GM23338 (cell line): ENCODE measurements around the gene PKM. TPM values are rescaled to one million over a fixed set of nuclear protein-coding genes. Genes with fewer than 3 reads are reported as not detected.
A peak's percentile ranks its signal among the peaks of the same experiment; 100 is the strongest.

Experiments
- ATAC-seq: fragments of 200-7000 bp; cut with Tn5 transposase; 3 replicates; pipeline ENCODE4 v1.9.1; 2020
- DNase-seq: peaks from one replicate; pipeline ENCODE4 v3.0.0-alpha.2; 2015; ENCODE audit warnings: low spot score
- H2AFZ ChIP-seq: fragments of 200-600 bp; sonication (generic); 2 replicates; pipeline ENCODE4 v1.8.0; 2016; ENCODE audit warnings: antibody characterized with exemption, mild to moderate bottlenecking, moderate library complexity
- H3F3A ChIP-seq: fragments of 200-600 bp; sonication (generic); replicated peaks from 2 replicates; pipeline ENCODE4 v1.8.0; 2017; ENCODE audit warnings: antibody characterized with exemption, mixed run types, low read depth
- H3K27ac ChIP-seq: fragments of 200-600 bp; sonication (generic); 2 replicates; pipeline ENCODE4 v1.6.1; 2016; ENCODE audit warnings: low read depth
- H3K27me3 ChIP-seq: fragments of 200-600 bp; sonication (generic); 2 replicates; pipeline ENCODE4 v1.8.0; 2016; ENCODE audit warnings: mild to moderate bottlenecking, mixed run types, moderate library complexity; ENCODE audit not compliant: insufficient read depth
- H3K36me3 ChIP-seq: fragments of 200-600 bp; sonication (generic); 2 replicates; pipeline ENCODE4 v1.8.0; 2016; ENCODE audit warnings: mild to moderate bottlenecking; ENCODE audit not compliant: insufficient read depth
- H3K4me1 ChIP-seq: fragments of 200-600 bp; sonication (generic); 2 replicates; pipeline ENCODE4 v1.8.0; 2016; ENCODE audit warnings: mild to moderate bottlenecking, moderate library complexity; ENCODE audit not compliant: insufficient read depth
- H3K4me2 ChIP-seq: fragments of 200-600 bp; sonication (generic); 2 replicates; pipeline ENCODE4 v1.7.1; 2017; ENCODE audit warnings: mixed run types
- H3K4me3 ChIP-seq: fragments of 200-600 bp; sonication (generic); 2 replicates; pipeline ENCODE4 v1.6.1; 2016; ENCODE audit warnings: mixed run types
- H3K79me2 ChIP-seq: fragments of 200-600 bp; sonication (generic); replicated peaks from 2 replicates; pipeline ENCODE4 v1.8.0; 2017; ENCODE audit warnings: mild to moderate bottlenecking; ENCODE audit not compliant: insufficient read depth
- H3K9me2 ChIP-seq: fragments of 200-600 bp; sonication (generic); 2 replicates; pipeline ENCODE4 v1.8.0; 2017; ENCODE audit not compliant: insufficient read depth
- H4K20me1 ChIP-seq: fragments of 200-600 bp; sonication (generic); replicated peaks from 2 replicates; pipeline ENCODE4 v1.8.0; 2017; ENCODE audit warnings: mild to moderate bottlenecking; ENCODE audit not compliant: insufficient read depth
- H3K27ac Mint-ChIP-seq: 2 replicates; pipeline ENCODE4 v1.8.0; 2020; ENCODE audit warnings: inconsistent platforms, mild to moderate bottlenecking, moderate library complexity, mixed read lengths
- H3K27me3 Mint-ChIP-seq: 3 replicates; pipeline ENCODE4 v1.8.0; 2022; ENCODE audit warnings: low read depth, mild to moderate bottlenecking, moderate library complexity, mixed read lengths, inconsistent platforms; ENCODE audit not compliant: insufficient read depth, poor library complexity
- H3K36me3 Mint-ChIP-seq: 3 replicates; pipeline ENCODE4 v1.8.0; 2021; ENCODE audit warnings: low read depth, mild to moderate bottlenecking, inconsistent platforms, moderate library complexity, mixed read lengths
- H3K4me1 Mint-ChIP-seq: 3 replicates; pipeline ENCODE4 v1.8.0; 2020; ENCODE audit warnings: mild to moderate bottlenecking, inconsistent platforms, mixed read lengths
- H3K4me3 Mint-ChIP-seq: 3 replicates; pipeline ENCODE4 v1.8.0; 2021; ENCODE audit warnings: moderate library complexity, mild to moderate bottlenecking, inconsistent platforms, mixed read lengths
- H3K9me3 Mint-ChIP-seq: 3 replicates; pipeline ENCODE4 v1.8.0; 2020; ENCODE audit warnings: moderate library complexity, mild to moderate bottlenecking, inconsistent platforms, mixed read lengths
- CREB1 ChIP-seq: fragments of 250-450 bp; sonication (Bioruptor Pico); IDR thresholded peaks from 2 replicates; pipeline ENCODE4 v1.5.0; 2020; ENCODE audit warnings: low read depth, mild to moderate bottlenecking, moderate library complexity
- EZH2 ChIP-seq: fragments of 200-600 bp; sonication (generic); IDR thresholded peaks from one replicate; pipeline ENCODE4 v1.8.0; 2017; ENCODE audit warnings: antibody characterized with exemption, mild to moderate bottlenecking, low read depth; ENCODE audit not compliant: unreplicated experiment
- JUNB ChIP-seq: IDR thresholded peaks from one replicate; pipeline ENCODE4 v1.6.1; 2016; ENCODE audit warnings: antibody characterized with exemption; ENCODE audit not compliant: unreplicated experiment
- NANOG ChIP-seq: IDR thresholded peaks from 2 replicates; pipeline ENCODE4 v1.6.1; 2016; ENCODE audit warnings: antibody characterized with exemption, borderline replicate concordance
- POLR2AphosphoS5 ChIP-seq: IDR thresholded peaks from 2 replicates; pipeline ENCODE4 v1.6.1; 2016; ENCODE audit warnings: antibody characterized with exemption, low read depth
- STAT1 ChIP-seq: IDR thresholded peaks from one replicate; pipeline ENCODE4 v1.6.1; 2016; ENCODE audit warnings: antibody characterized with exemption; ENCODE audit not compliant: unreplicated experiment
- ZNF114 ChIP-seq: fragments of 250-450 bp; sonication (Bioruptor Pico); IDR thresholded peaks from 2 replicates; pipeline ENCODE4 v1.5.0; 2020; ENCODE audit warnings: mild to moderate bottlenecking, moderate library complexity
- polyA plus RNA-seq: library from polyadenylated mRNA; unstranded; fragments of >200 nt; fragmentation: Nextera tagmentation; extraction: Ambion mirVana; gene quantifications from 2 replicates; pipeline ENCODE4 v1.2.1, GENCODE V29; 2016
- total RNA-seq: library from RNA; depleted of rRNA; stranded (reverse); fragments of >200 nt; shearing (Covaris generic); gene quantifications from 2 replicates; pipeline ENCODE4 v1.2.3, GENCODE V29; 2014
- TF ChIP-seq, protein P1 (sequence below): IDR thresholded peaks from one replicate; pipeline ENCODE4 v1.6.1; 2018; ENCODE audit warnings: antibody characterized with exemption; ENCODE audit not compliant: unreplicated experiment
- TF ChIP-seq, protein P2 (sequence below): IDR thresholded peaks from 2 replicates; pipeline ENCODE4 v1.6.1; 2016; ENCODE audit warnings: antibody characterized with exemption
- TF ChIP-seq, protein P3 (sequence below): fragments of 250-450 bp; sonication (Bioruptor Pico); IDR thresholded peaks from 2 replicates; pipeline ENCODE4 v1.5.0; 2020; ENCODE audit warnings: mild to moderate bottlenecking, moderate library complexity

Gene PKM
- total and polyA plus RNA-seq, 2 experiments from 2014 or later = 432 to 1,137 TPM

- TF ChIP-seq, protein P1, sequence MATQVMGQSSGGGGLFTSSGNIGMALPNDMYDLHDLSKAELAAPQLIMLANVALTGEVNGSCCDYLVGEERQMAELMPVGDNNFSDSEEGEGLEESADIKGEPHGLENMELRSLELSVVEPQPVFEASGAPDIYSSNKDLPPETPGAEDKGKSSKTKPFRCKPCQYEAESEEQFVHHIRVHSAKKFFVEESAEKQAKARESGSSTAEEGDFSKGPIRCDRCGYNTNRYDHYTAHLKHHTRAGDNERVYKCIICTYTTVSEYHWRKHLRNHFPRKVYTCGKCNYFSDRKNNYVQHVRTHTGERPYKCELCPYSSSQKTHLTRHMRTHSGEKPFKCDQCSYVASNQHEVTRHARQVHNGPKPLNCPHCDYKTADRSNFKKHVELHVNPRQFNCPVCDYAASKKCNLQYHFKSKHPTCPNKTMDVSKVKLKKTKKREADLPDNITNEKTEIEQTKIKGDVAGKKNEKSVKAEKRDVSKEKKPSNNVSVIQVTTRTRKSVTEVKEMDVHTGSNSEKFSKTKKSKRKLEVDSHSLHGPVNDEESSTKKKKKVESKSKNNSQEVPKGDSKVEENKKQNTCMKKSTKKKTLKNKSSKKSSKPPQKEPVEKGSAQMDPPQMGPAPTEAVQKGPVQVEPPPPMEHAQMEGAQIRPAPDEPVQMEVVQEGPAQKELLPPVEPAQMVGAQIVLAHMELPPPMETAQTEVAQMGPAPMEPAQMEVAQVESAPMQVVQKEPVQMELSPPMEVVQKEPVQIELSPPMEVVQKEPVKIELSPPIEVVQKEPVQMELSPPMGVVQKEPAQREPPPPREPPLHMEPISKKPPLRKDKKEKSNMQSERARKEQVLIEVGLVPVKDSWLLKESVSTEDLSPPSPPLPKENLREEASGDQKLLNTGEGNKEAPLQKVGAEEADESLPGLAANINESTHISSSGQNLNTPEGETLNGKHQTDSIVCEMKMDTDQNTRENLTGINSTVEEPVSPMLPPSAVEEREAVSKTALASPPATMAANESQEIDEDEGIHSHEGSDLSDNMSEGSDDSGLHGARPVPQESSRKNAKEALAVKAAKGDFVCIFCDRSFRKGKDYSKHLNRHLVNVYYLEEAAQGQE = no peak
- TF ChIP-seq, protein P2, sequence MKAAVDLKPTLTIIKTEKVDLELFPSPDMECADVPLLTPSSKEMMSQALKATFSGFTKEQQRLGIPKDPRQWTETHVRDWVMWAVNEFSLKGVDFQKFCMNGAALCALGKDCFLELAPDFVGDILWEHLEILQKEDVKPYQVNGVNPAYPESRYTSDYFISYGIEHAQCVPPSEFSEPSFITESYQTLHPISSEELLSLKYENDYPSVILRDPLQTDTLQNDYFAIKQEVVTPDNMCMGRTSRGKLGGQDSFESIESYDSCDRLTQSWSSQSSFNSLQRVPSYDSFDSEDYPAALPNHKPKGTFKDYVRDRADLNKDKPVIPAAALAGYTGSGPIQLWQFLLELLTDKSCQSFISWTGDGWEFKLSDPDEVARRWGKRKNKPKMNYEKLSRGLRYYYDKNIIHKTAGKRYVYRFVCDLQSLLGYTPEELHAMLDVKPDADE = no peak
- no peak for TF ChIP-seq EZH2
Measured at GRCh38 chr15:72169236-72169920, 61.6 kb downstream of the PKM start (continued).

- Histone ChIP-seq H3K79me2 (no peaks in the 10 kb centered on the region), H3K4me2 (no peak overlapping the region), H3K4me3 (no peak overlapping the region), H3F3A (no peaks in the 10 kb centered on the region), H2AFZ (peak overlapping the region; percentile 66; the same call in 1 of the 2 replicates), H3K4me1 (no peaks in the 10 kb centered on the region), H3K9me2 (0 out of 2 replicates have a peak, but pooled peaks cover 4% of the 10 kb centered on the region), H3K27me3 (no peaks in the 10 kb centered on the region), H3K27ac (no peak overlapping the region), H4K20me1 (no peaks in the 10 kb centered on the region), H3K36me3 (no peaks in the 10 kb centered on the region)
- DNase-seq = no peak
- no peaks in the 10 kb centered on the region for H3K9me3 Mint-ChIP-seq
- no peaks in the 10 kb centered on the region for H3K36me3 Mint-ChIP-seq
- H3K27me3 Mint-ChIP-seq = peaks cover 2% of the 10 kb centered on the region
- H3K27ac Mint-ChIP-seq = no peak overlapping the region
- no peak for ATAC-seq
- no peak overlapping the region for H3K4me3 Mint-ChIP-seq
- H3K4me1 Mint-ChIP-seq = peaks cover 7% of the 10 kb centered on the region
- no peak for TF ChIP-seq CREB1
- TF ChIP-seq POLR2AphosphoS5 = no peak
- TF ChIP-seq, protein P1 = no peak
- TF ChIP-seq STAT1 = no peak
- TF ChIP-seq, protein P3, sequence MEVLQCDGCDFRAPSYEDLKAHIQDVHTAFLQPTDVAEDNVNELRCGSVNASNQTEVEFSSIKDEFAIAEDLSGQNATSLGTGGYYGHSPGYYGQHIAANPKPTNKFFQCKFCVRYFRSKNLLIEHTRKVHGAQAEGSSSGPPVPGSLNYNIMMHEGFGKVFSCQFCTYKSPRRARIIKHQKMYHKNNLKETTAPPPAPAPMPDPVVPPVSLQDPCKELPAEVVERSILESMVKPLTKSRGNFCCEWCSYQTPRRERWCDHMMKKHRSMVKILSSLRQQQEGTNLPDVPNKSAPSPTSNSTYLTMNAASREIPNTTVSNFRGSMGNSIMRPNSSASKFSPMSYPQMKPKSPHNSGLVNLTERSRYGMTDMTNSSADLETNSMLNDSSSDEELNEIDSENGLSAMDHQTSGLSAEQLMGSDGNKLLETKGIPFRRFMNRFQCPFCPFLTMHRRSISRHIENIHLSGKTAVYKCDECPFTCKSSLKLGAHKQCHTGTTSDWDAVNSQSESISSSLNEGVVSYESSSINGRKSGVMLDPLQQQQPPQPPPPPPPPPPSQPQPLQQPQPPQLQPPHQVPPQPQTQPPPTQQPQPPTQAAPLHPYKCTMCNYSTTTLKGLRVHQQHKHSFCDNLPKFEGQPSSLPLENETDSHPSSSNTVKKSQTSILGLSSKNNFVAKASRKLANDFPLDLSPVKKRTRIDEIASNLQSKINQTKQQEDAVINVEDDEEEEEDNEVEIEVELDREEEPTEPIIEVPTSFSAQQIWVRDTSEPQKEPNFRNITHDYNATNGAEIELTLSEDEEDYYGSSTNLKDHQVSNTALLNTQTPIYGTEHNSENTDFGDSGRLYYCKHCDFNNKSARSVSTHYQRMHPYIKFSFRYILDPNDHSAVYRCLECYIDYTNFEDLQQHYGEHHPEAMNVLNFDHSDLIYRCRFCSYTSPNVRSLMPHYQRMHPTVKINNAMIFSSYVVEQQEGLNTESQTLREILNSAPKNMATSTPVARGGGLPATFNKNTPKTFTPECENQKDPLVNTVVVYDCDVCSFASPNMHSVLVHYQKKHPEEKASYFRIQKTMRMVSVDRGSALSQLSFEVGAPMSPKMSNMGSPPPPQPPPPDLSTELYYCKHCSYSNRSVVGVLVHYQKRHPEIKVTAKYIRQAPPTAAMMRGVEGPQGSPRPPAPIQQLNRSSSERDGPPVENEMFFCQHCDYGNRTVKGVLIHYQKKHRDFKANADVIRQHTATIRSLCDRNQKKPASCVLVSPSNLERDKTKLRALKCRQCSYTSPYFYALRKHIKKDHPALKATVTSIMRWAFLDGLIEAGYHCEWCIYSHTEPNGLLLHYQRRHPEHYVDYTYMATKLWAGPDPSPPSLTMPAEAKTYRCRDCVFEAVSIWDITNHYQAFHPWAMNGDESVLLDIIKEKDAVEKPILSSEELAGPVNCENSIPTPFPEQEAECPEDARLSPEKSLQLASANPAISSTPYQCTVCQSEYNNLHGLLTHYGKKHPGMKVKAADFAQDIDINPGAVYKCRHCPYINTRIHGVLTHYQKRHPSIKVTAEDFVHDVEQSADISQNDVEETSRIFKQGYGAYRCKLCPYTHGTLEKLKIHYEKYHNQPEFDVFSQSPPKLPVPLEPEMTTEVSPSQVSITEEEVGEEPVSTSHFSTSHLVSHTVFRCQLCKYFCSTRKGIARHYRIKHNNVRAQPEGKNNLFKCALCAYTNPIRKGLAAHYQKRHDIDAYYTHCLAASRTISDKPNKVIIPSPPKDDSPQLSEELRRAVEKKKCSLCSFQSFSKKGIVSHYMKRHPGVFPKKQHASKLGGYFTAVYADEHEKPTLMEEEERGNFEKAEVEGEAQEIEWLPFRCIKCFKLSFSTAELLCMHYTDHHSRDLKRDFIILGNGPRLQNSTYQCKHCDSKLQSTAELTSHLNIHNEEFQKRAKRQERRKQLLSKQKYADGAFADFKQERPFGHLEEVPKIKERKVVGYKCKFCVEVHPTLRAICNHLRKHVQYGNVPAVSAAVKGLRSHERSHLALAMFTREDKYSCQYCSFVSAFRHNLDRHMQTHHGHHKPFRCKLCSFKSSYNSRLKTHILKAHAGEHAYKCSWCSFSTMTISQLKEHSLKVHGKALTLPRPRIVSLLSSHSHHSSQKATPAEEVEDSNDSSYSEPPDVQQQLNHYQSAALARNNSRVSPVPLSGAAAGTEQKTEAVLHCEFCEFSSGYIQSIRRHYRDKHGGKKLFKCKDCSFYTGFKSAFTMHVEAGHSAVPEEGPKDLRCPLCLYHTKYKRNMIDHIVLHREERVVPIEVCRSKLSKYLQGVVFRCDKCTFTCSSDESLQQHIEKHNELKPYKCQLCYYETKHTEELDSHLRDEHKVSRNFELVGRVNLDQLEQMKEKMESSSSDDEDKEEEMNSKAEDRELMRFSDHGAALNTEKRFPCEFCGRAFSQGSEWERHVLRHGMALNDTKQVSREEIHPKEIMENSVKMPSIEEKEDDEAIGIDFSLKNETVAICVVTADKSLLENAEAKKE (CRISPR knock-in tag) = no peak
- no peak for TF ChIP-seq JUNB
- TF ChIP-seq NANOG = no peak
- no peak for TF ChIP-seq ZNF114 (CRISPR knock-in tag)
Measured at GRCh38 chr15:72168808-72169190, 62.2 kb downstream of the PKM start.
